NCI-H187 treated with DMSO at 0.1 percent for 48 hours (cell line): Measurements from ENCODE around the gene PNPLA5.

ENCODE experiments used
- DNase-seq: peaks from one replicate; lab custom pipeline; 2025; lab: John Stamatoyannopoulos, UW

PNPLA5 gene

DNA sequence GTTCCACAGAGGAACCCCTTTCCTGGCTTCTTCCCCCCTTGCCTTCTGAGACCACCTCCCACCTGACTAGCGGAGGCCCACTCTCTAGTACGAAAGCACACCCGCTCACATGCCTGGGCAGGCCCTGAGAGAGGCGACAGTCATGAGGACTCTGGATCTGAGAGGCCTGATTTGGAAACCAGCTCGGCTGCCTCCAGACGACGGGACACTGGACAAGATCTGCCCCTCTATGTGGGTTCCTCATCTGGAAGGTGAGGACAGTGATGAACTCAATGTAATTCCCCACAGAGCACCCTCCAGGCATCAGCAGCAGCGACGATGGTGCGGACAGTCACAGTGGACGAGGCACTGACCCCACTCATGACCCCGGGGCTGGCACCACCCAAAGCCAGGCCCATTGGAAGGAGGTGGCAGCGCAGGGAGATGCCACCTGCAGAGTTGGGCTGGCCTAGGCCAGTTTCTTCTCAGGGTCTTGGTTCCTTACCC is 37.0 kb downstream of the PNPLA5 start:
- DNase-seq, result no peak

DNA sequence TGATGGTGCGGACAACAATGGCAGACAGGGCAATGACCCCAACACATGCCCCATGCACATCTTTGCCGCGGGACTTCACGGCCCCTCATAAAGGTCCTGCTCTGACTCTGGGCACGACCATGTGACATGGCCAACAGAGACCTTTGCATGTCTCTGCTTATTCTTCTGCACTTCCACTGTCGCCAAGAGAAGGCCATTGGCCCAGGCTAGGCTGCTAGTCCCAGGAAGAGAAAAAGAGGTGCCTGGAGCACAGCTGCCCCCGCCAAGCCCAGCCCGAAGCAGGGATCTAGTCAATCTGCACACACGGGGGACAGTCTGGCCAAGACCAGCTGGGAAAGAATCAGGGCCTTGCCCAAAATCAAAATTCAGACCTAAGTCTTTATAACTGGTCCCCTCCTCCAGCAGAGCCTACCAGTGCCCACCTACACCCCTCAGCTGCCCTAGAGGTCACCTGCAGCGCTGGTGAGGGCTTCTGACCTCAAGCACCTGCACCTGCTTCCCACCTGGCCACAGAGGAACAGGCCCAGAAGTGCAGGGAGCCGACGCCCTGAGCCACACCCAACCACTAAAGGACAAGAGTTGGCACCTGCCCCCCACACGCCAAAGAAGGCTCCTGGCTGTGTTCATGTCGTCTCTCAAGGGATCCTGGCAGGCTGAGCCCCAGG is 37.6 kb downstream of the PNPLA5 start:
- no peak for DNase-seq

DNA sequence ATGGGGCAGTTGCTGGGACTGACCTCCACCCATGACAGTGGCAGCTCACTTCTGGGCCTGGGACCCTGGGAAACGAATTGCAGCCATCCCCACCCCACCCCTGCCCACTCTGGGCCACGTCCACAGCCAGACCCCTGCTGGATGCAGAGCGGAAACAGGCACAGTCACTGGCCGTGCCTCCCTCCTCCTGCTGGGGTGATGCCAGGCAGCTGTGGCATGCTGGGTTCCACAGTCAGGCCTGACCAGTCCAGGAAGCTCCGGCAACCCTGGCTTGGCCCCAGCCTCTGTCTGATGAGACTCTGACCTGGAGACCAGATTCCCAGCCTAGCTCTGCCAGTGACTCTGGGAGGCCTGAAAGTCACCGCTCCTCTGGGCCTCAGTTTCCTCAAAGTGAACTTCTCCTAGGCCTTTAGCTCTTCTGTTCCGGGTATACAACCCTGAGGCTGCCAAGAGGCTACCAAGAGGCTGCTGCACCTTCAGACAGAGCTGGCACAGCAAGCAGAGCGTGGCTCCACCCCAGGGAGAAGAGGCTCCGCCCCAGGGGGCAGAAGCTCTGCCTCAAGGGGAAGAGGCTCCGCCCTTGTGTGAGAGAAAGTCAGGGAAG is 38.4 kb downstream of the PNPLA5 start:
- DNase-seq, result no peak

DNA sequence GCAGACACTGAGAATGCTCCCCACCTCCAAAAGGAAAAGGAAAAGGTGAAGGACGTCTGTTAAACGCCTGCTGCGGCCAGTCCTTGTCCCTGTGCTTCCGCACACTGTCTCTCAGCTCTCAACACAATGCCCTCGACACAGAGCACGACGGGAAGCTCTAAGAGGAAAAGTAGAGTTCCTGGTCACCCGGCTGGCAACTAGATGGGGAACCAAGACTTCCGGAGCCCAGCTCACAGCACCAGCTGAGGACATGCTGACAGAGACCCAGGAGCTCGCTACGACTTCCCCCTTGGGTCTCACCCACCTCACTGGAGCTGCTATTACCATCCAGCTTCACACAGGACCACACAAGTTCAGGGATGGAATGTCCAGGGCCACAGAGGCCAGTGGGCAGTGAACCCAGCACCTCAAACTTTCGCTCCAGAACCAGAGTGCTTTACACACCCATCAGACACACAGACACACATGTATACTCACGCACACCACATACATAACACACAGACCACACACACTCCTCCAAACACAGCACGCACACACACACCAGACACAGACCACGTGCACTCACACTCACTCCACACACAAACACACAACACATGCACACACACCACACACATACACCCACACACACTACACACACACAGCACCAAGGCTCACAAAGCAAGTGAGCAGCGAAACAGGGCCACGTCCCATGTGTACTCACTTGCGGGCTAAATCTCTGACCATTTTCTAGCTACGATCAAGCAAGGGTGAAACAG is 39.1 kb downstream of the PNPLA5 start:
- no peak for DNase-seq

DNA sequence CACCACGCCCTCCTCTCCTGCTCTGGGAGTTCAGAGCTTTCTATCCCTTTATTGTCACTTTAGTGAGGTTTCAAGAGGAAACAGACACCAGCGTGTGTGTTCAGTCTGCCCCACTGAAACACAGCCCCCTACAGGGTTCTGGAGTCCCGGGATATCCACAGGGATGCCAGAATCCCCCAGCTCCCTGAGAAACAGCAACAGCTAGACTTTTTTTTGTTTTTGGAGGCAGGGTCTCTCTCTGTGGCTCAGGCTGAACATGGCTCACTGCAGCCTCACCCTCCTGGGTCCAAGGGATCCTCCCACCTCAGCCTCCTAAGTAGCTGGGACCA is 39.9 kb downstream of the PNPLA5 start:
- DNase-seq, result no peak

DNA sequence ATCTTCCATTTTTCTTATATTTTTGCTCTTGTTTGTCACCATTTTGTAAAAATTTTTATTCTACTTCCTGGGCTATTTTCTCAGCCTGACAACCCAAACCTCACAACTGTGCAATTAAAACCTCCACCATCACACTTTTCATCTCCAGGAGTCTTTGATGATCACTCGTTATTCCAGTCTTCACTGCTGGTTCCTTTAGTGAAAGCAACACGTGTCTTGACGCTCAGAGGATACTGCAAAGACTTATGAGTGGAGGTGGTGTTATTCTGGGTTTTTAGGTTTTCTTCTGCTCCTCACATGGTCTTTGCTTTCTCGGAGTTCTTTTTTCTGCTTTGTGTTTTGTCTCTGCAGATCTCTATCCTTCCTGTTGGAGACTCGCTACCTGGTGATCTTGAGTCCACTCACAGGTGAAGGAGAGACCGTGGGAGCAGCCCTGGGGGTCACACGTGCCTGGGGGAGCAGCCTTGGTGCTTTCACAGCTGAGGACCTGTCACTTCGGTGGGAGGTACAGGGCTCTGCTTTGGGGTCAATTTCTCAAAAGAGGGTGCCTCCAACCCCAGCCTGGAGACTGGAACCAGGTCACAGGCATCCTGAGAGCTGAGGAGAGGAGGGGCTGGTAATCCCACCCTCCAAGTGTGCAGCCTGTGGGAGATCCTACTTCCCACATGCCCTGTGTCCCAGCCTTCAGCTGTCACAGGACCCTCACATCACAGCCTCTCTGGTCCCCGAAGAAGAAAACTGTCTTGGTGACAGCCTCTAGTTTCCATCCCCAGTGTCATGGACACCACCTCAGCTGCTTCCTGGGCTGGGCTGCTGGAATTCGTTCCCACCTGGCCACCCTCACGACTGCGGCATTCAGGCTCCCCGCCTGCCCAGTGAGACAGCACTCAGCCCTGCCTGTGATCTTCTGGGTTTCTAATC is 40.5 kb downstream of the PNPLA5 start:
- DNase-seq, result no peak

DNA sequence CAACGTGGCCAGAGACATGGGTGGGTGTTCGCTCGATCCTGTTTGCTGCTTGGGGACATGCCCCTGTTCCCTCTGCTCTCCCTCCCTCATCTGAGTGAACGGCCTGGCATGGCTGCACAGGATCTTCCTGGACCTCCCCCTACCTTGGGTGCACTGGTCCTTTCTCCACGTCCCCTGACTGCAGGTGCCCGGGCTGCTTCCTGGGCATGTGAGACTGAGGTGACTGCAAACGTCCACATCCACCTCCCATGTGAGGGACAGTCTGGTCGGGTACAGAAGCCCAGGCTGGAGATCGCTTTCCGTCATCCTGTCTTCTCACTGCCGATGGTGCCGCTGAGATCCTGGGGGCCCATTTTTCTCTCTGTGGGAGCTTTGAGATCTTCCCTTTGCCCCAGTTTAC is 41.3 kb downstream of the PNPLA5 start:
- no peak for DNase-seq

DNA sequence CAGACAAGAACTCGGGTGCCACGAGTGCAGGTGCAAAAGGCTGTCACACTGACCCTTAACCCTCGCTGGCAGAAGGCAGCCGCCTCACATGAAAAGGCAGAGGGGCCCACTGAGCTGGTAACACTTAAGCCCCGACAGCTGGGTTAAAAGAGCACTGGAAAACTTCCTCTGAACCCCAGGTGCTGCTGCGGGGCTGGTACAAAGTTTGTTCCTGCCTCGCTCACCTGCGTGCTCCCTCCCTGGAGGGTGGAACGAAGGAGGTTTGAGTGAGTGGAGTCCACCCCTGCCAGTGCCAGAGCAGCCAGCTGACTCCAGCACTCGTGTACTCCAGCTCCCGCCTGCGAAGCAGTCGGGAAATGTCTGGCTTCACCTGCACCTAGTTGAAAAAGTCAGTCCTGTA is 42.1 kb downstream of the PNPLA5 start:
- DNase-seq, result no peak

DNA sequence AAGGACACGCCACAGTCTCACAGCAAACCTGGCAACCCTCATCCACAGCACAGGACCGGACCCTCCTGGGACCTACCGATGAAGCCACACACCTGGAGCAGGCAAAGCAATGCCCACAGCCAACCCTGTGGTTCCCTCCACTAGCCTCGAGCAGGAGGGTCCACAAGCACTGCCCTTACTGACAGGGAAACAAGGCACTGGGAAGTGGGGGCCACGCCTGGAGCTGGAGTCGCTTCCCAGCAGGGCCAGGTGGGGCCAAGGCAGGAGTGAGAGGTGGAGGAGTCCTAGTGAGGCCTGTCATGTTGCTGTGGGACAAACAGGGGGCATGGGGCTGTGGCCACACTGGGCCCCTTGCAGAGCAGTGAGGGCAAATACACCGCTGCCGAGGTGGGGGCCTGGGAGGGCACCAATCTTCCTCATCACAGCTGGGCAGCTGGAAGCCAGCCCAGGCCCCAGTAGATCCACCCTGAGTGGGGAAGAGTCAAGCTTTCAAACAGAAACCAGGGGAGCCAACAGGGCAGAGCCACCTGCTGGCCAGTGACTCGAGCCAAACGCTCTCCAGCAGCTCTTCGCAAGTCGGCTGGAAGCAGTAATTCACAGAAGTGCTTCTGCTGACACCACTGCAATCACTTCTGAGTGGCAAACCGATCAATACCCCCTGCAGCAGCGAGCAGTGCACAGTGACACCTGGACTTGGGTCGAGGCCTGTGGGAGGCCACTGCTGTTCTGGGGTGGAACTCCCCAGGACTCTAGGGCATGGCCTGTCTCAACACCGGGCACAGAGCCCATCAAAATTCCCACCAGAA is 43.2 kb downstream of the PNPLA5 start:
- DNase-seq, result no peak

DNA sequence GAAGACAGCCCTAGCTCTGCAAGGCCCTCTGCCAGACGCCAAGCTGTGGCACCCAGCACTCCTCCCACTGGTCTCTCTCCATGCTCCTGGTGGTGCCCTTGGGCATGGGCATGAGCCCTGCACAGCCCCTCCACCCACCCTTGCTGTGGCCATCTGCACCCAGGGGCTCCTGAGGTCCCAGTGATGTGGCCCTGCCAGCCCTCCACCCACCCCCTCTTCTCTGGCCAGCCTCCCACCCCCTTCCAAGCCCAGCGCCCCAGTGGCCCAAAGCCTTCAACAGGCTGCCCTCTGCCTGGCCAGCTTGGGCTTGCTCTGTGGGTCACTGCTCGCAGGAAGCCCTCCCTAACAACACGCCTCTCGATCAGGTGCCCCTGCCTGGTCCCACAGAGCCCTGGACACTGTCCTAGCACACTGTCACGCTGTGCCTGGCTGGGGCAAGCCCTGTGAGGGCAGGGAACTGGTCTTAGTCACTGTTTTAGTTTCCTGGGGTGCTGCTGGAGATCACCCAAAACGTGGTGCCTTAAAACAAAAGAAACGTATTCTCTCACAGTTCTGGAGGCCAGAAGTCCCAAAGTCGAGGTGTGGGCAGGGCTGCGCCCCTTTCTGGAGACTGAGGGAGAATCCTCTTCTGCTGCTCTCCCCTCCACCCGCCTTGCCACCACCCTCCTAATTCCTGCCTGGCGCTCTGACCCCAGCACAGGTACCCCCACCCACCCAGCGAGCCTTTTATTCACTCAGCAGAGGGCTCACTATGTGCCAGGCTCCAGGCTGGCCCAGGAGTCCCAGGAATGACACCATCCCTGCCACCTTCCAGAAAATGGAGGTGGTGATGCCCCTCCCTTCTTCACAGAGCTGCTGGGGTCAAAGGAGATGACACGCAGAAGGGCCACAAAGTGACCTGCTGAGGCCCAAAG is 44.2 kb downstream of the PNPLA5 start:
- DNase-seq, result no peak

DNA sequence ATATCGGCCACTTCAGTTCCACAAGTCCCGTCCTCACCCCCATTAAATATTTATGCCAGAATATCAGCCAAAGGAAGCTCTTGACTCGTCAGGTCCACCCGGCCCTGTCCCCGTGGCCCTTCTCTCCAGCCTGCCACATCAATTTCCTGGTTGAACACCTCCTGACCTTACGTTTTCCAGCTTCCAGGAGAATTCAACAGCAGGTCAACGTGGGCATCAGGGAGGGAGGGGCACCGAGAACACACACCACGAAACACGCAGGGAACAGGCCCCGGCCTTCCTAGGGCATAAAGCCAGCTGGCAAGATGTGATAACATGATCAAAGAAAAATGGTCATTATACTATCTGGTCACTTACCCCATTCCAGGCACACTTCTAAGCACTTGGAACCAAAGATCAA is 44.8 kb downstream of the PNPLA5 start:
- no peak for DNase-seq

DNA sequence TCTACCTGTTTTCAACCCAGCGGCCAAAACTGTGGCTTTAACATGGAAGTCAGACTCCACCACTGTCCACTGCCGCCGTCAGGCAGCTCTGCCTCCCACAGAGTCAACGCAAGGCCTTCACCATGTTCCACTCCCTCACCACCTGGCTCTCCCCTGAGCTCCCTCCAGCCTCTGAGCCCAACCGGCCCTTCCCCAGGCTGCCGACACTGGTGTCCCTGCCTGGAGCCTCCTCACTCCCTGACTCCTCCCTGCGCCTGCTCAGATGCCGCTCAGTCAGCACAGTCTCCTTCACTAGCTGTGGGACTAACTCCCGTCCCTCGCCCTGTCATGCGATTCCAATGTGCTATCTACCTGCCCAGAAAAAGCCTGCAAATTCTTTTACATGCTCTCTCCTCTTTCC is 45.8 kb downstream of the PNPLA5 start:
- no peak for DNase-seq

DNA sequence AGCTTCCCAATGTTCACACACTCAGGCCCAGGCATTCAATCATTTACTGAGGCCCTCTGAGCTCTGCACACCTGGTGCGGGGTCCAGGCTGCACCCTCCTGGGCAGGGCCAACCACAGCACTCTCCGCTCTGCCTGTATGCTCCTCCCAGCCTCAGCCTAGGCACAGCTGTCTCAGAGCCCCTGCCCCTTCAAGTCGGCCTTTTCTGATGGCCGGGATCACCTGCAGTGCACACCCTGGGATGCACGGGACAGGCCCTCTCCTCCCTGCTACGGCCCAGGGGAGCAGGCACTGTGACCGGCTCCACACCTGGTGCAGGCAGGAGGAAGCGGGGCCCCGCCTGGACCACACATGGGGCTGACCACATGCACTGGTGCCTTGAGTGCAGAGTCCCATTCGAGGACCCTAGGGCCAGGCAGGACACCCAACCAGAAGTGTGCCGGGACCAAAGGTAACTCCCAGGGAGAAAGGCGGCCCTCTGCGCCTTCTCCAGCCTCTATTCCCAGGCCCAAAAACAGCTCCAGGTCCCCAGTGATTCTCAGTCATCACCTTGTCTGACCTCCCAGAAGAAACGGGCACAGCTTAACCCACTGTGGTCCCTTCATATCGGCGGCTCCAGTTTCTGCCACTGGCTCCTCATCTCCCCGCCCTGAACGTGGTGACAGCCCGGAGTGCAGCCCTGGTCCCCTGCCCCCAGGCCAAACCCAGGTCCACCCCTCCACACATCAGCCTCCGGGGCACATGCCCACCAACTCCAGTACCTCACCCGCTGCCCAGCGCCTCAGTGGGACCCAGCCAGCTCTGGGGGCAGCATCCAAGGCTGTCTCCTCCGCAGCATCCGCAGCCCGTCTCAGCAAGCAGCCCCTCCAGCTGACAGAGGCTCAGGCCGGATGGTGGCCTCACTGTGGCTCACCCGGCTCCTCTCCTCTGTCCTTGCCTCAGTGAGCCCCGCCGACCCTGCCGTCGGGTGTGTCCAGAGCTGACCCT is 47.0 kb downstream of the PNPLA5 start:
- DNase-seq, result no peak

DNA sequence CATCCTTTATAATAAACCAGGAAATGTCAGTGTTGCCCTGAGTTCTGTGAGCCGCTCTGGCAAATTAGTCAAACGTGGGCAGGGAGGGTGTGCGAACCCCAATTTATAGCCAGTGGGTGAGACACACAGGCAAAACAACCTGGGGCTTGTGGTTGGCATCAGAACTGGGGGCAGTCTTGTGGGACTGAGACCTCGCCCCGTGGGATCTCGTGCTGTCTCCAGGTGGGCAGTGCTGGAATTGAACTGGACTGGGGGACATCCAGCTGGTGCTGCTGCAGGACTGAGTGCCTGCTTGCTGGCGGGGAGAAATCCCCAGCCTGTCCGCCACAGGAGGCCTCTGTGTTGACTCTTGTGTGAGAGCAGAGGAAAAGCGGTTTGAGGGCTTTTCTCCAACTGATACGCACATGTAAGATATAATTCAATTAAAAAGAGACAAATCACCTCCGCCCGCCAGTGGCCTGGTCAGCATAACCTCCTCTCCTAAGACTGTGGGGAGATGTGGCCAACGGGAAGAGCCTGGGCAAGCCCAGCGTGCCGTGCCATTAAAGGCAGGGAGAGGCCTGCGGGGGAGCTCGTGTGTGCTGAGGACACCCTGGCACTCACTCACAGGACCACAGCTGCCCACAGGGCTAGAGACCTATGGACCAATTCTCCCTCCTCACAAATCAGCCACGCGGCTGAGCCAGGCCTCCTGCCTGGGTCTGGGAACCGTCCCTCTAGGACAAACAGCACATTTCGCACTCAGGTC is 47.9 kb downstream of the PNPLA5 start:
- DNase-seq, result no peak

DNA sequence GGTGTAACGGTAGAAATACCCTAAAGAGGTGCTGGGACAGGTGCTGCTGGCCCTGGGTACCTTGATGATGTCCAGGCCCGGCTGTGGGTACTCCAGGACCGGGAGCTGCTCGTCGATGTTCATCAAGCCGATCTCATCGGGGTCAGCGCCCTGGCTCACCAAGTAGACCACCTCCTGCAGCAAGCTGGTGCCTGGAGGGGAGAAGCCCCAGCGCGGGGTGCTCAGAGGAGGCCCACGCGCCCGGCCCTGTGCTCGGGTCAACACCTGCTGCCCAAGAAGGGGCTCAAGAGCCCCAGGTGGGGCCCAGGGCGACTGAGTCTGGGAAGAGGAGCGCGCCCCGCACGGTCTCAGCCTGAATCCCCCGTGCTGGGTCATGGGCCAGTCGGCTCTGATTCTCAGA is 50.1 kb downstream of the PNPLA5 start:
- DNase-seq, result no peak

DNA sequence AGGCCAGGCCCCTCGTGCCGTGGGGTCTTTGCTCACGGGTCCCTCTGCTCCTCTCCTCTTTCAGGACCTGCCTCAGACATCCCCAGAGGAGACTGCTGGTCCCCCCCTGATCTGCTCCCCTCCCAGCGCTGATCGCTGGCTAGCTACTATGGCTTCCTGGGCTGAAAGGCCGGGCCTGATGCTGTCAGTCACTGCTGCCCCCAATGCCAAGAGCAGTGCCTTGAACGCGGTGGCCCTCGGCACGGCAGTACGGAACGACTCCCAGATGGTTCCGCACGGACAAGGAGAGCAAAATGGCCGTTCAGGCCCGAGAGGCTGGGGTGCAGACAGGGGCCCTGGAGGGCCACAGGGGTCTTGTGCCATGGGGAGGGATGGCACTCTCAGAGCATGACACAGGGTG is 51.0 kb downstream of the PNPLA5 start:
- DNase-seq, result no peak

DNA sequence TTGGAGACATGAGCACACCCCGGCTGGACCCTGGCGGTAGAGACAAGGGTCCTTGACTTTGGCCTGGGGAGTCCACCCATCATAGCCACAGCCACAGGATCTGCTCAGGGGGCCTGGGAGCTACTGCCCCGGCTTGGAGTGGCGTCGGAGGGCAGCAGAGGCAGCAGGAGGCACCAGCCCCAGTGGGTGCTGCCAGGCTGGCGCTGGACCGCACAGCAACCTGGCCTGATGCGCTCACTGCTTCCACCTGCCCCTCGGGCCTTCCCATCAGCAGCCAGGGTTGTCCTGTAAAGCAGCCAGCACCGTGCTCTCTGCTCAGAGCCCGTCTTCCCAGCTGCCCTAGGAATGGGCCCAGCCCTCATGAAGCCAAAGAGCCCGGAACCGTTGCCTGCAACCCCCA is 51.4 kb downstream of the PNPLA5 start:
- no peak for DNase-seq

DNA sequence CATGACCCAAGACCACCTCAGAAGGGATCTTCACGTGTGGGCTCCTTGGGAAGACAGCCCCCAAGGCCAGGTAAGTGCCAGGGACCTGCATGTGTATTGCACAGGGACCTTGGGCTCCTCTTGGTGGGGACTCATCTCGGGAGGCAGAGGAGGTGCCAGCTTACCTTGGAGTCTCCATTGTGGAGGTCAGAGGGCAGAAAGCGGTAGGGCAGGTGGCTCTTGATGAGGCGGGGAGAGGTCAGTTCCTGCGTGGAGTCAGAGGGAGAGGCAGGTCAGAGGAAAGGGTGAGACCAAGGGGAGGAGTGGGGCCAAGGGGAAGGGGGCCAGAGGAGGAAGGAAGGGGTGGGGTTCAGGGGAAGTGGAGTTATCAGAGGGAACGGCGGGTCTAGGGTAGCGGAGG is 52.0 kb downstream of the PNPLA5 start:
- DNase-seq, result no peak
